ENCODE results near the gene NME1. TPM values are rescaled to one million over a fixed set of nuclear protein-coding genes. Genes with fewer than 3 reads are reported as not detected.
A peak's percentile ranks its signal among the peaks of the same experiment; 100 is the strongest.

The NME1 gene
- total and polyA plus RNA-seq, 7 donors, result 12.5 to 153 (median 37.7) TPM

GRCh38 chr17:51147650-51148049 lies 5.7 kb upstream of the NME1 start:
- 73 to 81% methylated on average over 4 of the region's 4 CpGs for WGBS, 2 donors
- no peak overlapping the region for H3K4me3 ChIP-seq
- no peak overlapping the region for H3K27ac ChIP-seq
- TF ChIP-seq POLR2AphosphoS5 (IDR thresholded peaks at IDR 0.05) (no peak), CTCF (IDR thresholded peaks at IDR 0.05) (no peak)
- intact Hi-C loops (cut with DNase I), result no loop called here
- H3K4me1 ChIP-seq, result peaks cover 0 to 5% (median 4%) of the 10 kb centered on the region in 4 donors
- H3K36me3 ChIP-seq, result no peaks in the 10 kb centered on the region
- DNase-seq, result no peak
- no peaks in the 10 kb centered on the region for H3K27me3 ChIP-seq
- H3K9me3 ChIP-seq, result no peaks in the 10 kb centered on the region

- Histone ChIP-seq H3K27me3 (no peaks in the 10 kb centered on the region), H3K36me3 (no peaks in the 10 kb centered on the region), H3K27ac (no peak overlapping the region), H3K9me3 (no peaks in the 10 kb centered on the region), H3K4me3 (no peak overlapping the region), H3K4me1 (peaks cover 0 to 12% (median 10%) of the 10 kb centered on the region in 4 donors)
- 85 to 93% methylated on average over 2 of the region's 2 CpGs for WGBS, 2 donors
- intact Hi-C loops (cut with DNase I), result no loop called here
- TF ChIP-seq CTCF (IDR thresholded peaks at IDR 0.05) (no peak), POLR2A (IDR thresholded peaks at IDR 0.05) (no peak)
- DNase-seq, result no peak
Observed at GRCh38 chr17:51149163-51149562, 4.2 kb upstream of the NME1 start.

GRCh38 chr17:51150932-51151331 lies 2.4 kb upstream of the NME1 start:
- Histone ChIP-seq H3K9me3 (no peaks in the 10 kb centered on the region), H3K27me3 (no peaks in the 10 kb centered on the region), H3K4me3 (no peak overlapping the region), H3K27ac (no peak overlapping the region), H3K4me1 (peaks cover 0 to 22% (median 18%) of the 10 kb centered on the region in 4 donors), H3K36me3 (no peaks in the 10 kb centered on the region)
- 91 to 92% methylated on average over 5 of the region's 5 CpGs for WGBS, 2 donors
- TF ChIP-seq CTCF (IDR thresholded peaks at IDR 0.05) (no peak), POLR2A (IDR thresholded peaks at IDR 0.05) (no peak), EP300 (IDR thresholded peaks at IDR 0.05) (no peak), POLR2AphosphoS5 (IDR thresholded peaks at IDR 0.05) (no peak)
- intact Hi-C loops (cut with DNase I), result loop anchor here (5.0 to 10.0 kb wide), 3 partner anchors 94 to 606 kb away; partner anchors contain the start of gene SPATA20
- no peak for DNase-seq

- intact Hi-C loops (cut with DNase I), result loop anchor here (1.0 to 10.0 kb wide), 5 partner anchors 31 to 608 kb away; partner anchors contain the start of gene SPATA20
- TF ChIP-seq CTCF (IDR thresholded peaks at IDR 0.05), result no peak
- no peak for TF ChIP-seq POLR2AphosphoS5 (IDR thresholded peaks at IDR 0.05)
- no peak for TF ChIP-seq EP300 (IDR thresholded peaks at IDR 0.05)
- no peak for TF ChIP-seq POLR2A (IDR thresholded peaks at IDR 0.05)
- Histone ChIP-seq H3K4me3 (peak overlapping the region; percentile 10 to 66 (median 52)), H3K4me1 (peaks cover 0 to 22% (median 18%) of the 10 kb centered on the region in 4 donors), H3K27ac (peak overlapping the region; percentile 88 to 94 (median 88)), H3K9me3 (no peaks in the 10 kb centered on the region), H3K27me3 (no peaks in the 10 kb centered on the region), H3K36me3 (peaks cover 0 to 8% (median 0%) of the 10 kb centered on the region in 4 donors)
- WGBS, 2 donors, result 10 to 26% methylated on average over 8 of the region's 8 CpGs
- DNase-seq, result no peak
Observed at GRCh38 chr17:51152766-51153209, 571 bp upstream of the NME1 start.

GRCh38 chr17:51154176-51154575 lies 817 bp downstream of the NME1 start:
- Histone ChIP-seq H3K4me3 (peak overlapping the region; percentile 52 to 66 (median 57)), H3K36me3 (peaks cover 0 to 8% (median 0%) of the 10 kb centered on the region in 4 donors), H3K9me3 (no peaks in the 10 kb centered on the region), H3K27ac (peak overlapping the region in 2 of 4 donors; percentile 88 to 94), H3K4me1 (peaks cover 0 to 22% (median 18%) of the 10 kb centered on the region in 4 donors), H3K27me3 (no peaks in the 10 kb centered on the region)
- 5 to 15% methylated on average over 6 of the region's 6 CpGs for WGBS, 2 donors
- TF ChIP-seq EP300 (IDR thresholded peaks at IDR 0.05), result no peak
- TF ChIP-seq POLR2AphosphoS5 (IDR thresholded peaks at IDR 0.05), result no peak
- no peak for TF ChIP-seq POLR2A (IDR thresholded peaks at IDR 0.05)
- no peak for TF ChIP-seq CTCF (IDR thresholded peaks at IDR 0.05)
- no peak for DNase-seq
- intact Hi-C loops (cut with DNase I), result loop anchor here (5.0 to 10.0 kb wide), 3 partner anchors 97 to 609 kb away; partner anchors contain the start of gene SPATA20

All from sigmoid colon (tissue), 7 donors.